ENCODE measurements around the gene GFRA1.

Gene GFRA1

GRCh38 chr10:116240157-116240950 lies 32.7 kb downstream of the GFRA1 start:
- DNase-seq = no peak

GRCh38 chr10:116239229-116239628 lies 33.8 kb downstream of the GFRA1 start:
- no peak for DNase-seq

- no peak for DNase-seq
These were observed 35.0 kb downstream of the GFRA1 start for GRCh38 chr10:116237970-116238369.

GRCh38 chr10:116237260-116237659 lies 35.7 kb downstream of the GFRA1 start:
- no peak for DNase-seq

- DNase-seq = no peak
These were observed 39.8 kb downstream of the GFRA1 start for GRCh38 chr10:116233230-116233629.

- no peak for DNase-seq
These were observed 40.4 kb downstream of the GFRA1 start for GRCh38 chr10:116232613-116233012.

- no peak for DNase-seq
These were observed 46.2 kb downstream of the GFRA1 start for GRCh38 chr10:116226766-116227165.

GRCh38 chr10:116226053-116226452 lies 47.0 kb downstream of the GFRA1 start:
- no peak for DNase-seq

GRCh38 chr10:116223289-116223688 lies 49.7 kb downstream of the GFRA1 start:
- DNase-seq = no peak

- DNase-seq = no peak
These were observed 52.0 kb downstream of the GFRA1 start for GRCh38 chr10:116221053-116221452.

- no peak for DNase-seq
These were observed 56.3 kb downstream of the GFRA1 start for GRCh38 chr10:116216676-116217075.

GRCh38 chr10:116215651-116216050 lies 57.4 kb downstream of the GFRA1 start:
- no peak for DNase-seq

GRCh38 chr10:116211682-116212081 lies 61.3 kb downstream of the GFRA1 start:
- no peak for DNase-seq

GRCh38 chr10:116210588-116211346 lies 62.2 kb downstream of the GFRA1 start:
- no peak for DNase-seq

GRCh38 chr10:116209781-116210180 lies 63.2 kb downstream of the GFRA1 start:
- DNase-seq = no peak

GRCh38 chr10:116208956-116209567 lies 63.9 kb downstream of the GFRA1 start:
- no peak for DNase-seq

- DNase-seq = no peak
These were observed 65.3 kb downstream of the GFRA1 start for GRCh38 chr10:116207690-116208089.

- DNase-seq = no peak
These were observed 69.3 kb downstream of the GFRA1 start for GRCh38 chr10:116203661-116204060.

- DNase-seq = no peak
These were observed 71.2 kb downstream of the GFRA1 start for GRCh38 chr10:116201670-116202430.

- no peak for DNase-seq
These were observed 72.0 kb downstream of the GFRA1 start for GRCh38 chr10:116201011-116201410.

GRCh38 chr10:116198676-116199035 lies 74.3 kb downstream of the GFRA1 start:
- DNase-seq = no peak

- DNase-seq = no peak
These were observed 74.9 kb downstream of the GFRA1 start for GRCh38 chr10:116197946-116198675.

Measured in NCI-H1694 treated with DMSO at 0.1 percent for 48 hours (cell line).